Upper lobe of left lung (tissue), 4 donors: ENCODE measurements around the gene LPCAT1.

ENCODE experiments used
- CTCF ChIP-seq, 6 experiments: fragments of 450-650 bp in 4 of 6; fragments of 200-600 bp in 2 of 6; sonication (generic) in 2 of 6; IDR thresholded peaks; one replicate each; pipeline ENCODE4 v1.5.1; 2016 to 2019; ENCODE audit warnings: antibody characterized with exemption in 6 of 6
- EP300 ChIP-seq, 4 donors: sonication (generic); formaldehyde crosslinking; IDR thresholded peaks; one replicate each; pipeline ENCODE4 v1.5.1; 2017; ENCODE audit warnings: antibody characterized with exemption in 4 of 4, control low read depth in 2 of 4
- POLR2A ChIP-seq, 4 donors: fragments of 450-650 bp; IDR thresholded peaks; one replicate each; pipeline ENCODE4 v1.5.1; 2016 to 2017; ENCODE audit warnings: antibody characterized with exemption in 4 of 4, mild to moderate bottlenecking in 2 of 4
- POLR2AphosphoS5 ChIP-seq, 2 donors: sonication (generic); formaldehyde crosslinking; IDR thresholded peaks; one replicate each; pipeline ENCODE4 v1.5.1; 2017; ENCODE audit warnings: antibody characterized with exemption in 2 of 2

- TF ChIP-seq CTCF (IDR thresholded peaks at IDR 0.05) (no peak), POLR2AphosphoS5 (IDR thresholded peaks at IDR 0.05) (no peak), POLR2A (IDR thresholded peaks at IDR 0.05) (no peak), EP300 (IDR thresholded peaks at IDR 0.05) (no peak)
Measured at GRCh38 chr5:1524799-1525623, 1.3 kb upstream of the LPCAT1 start.
